ENCODE data around the gene EPHB3.

EPHB3 gene

GRCh38 chr3:184559336-184559735, 2.2 kb upstream of the EPHB3 start:
- Histone ChIP-seq H3K4me3 (ENCODE audit: low read depth in 1 of 2, low read length in 2 of 2) (no peak overlapping the region), H3K36me3 (ENCODE audit: insufficient read depth, low read length) (no peaks in the 10 kb centered on the region), H3K27ac (ENCODE audit: low read depth, low read length) (no peak overlapping the region), H3K4me1 (ENCODE audit: insufficient read depth, low read length) (peaks cover 14% of the 10 kb centered on the region), H3K9me3 (ENCODE audit: low read length) (no peaks in the 10 kb centered on the region), H3K27me3 (ENCODE audit: control insufficient read depth in 1 of 2, insufficient read depth in 2 of 2, low read length in 2 of 2) (no peaks in the 10 kb centered on the region), H3K9ac (ENCODE audit: low read length) (no peak overlapping the region)

GRCh38 chr3:184560531-184560930, 1.1 kb upstream of the EPHB3 start:
- Histone ChIP-seq H3K36me3 (ENCODE audit: insufficient read depth, low read length) (no peaks in the 10 kb centered on the region), H3K27me3 (ENCODE audit: control insufficient read depth in 1 of 2, insufficient read depth in 2 of 2, low read length in 2 of 2) (no peaks in the 10 kb centered on the region), H3K27ac (ENCODE audit: low read depth, low read length) (no peak overlapping the region), H3K4me3 (ENCODE audit: low read depth in 1 of 2, low read length in 2 of 2) (peak overlapping the region in 1 of 2 donors; percentile 63), H3K9ac (ENCODE audit: low read length) (peak overlapping the region; percentile 58), H3K9me3 (ENCODE audit: low read length) (no peaks in the 10 kb centered on the region), H3K4me1 (ENCODE audit: insufficient read depth, low read length) (peaks cover 17% of the 10 kb centered on the region)

GRCh38 chr3:184561913-184562877, 610 bp downstream of the EPHB3 start:
- no peaks in the 10 kb centered on the region for H3K27me3 ChIP-seq (ENCODE audit: control insufficient read depth in 1 of 2, insufficient read depth in 2 of 2, low read length in 2 of 2)
- peak overlapping the region; percentile 36 to 38 for H3K4me3 ChIP-seq (ENCODE audit: low read depth in 1 of 2, low read length in 2 of 2)
- H3K9me3 ChIP-seq (ENCODE audit: low read length): no peaks in the 10 kb centered on the region
- H3K36me3 ChIP-seq (ENCODE audit: insufficient read depth, low read length): no peaks in the 10 kb centered on the region
- peaks cover 31% of the 10 kb centered on the region for H3K4me1 ChIP-seq (ENCODE audit: insufficient read depth, low read length)
- no peak overlapping the region for H3K9ac ChIP-seq (ENCODE audit: low read length)
- H3K27ac ChIP-seq (ENCODE audit: low read depth, low read length): peak overlapping the region; percentile 72

GRCh38 chr3:184562878-184563560, 1.4 kb downstream of the EPHB3 start:
- peaks cover 39% of the 10 kb centered on the region for H3K4me1 ChIP-seq (ENCODE audit: insufficient read depth, low read length)
- H3K9me3 ChIP-seq (ENCODE audit: low read length): no peaks in the 10 kb centered on the region
- peak overlapping the region; percentile 15 to 36 for H3K4me3 ChIP-seq (ENCODE audit: low read depth in 1 of 2, low read length in 2 of 2)
- no peaks in the 10 kb centered on the region for H3K36me3 ChIP-seq (ENCODE audit: insufficient read depth, low read length)
- H3K27me3 ChIP-seq (ENCODE audit: control insufficient read depth in 1 of 2, insufficient read depth in 2 of 2, low read length in 2 of 2): no peaks in the 10 kb centered on the region
- H3K9ac ChIP-seq (ENCODE audit: low read length): peak overlapping the region; percentile 9
- peak overlapping the region; percentile 52 for H3K27ac ChIP-seq (ENCODE audit: low read depth, low read length)

- H3K27ac ChIP-seq (ENCODE audit: low read depth, low read length): peak overlapping the region; percentile 52
- H3K9ac ChIP-seq (ENCODE audit: low read length): peak overlapping the region; percentile 9
- no peaks in the 10 kb centered on the region for H3K9me3 ChIP-seq (ENCODE audit: low read length)
- peaks cover 44% of the 10 kb centered on the region for H3K4me1 ChIP-seq (ENCODE audit: insufficient read depth, low read length)
- H3K4me3 ChIP-seq (ENCODE audit: low read depth in 1 of 2, low read length in 2 of 2): peak overlapping the region in 1 of 2 donors; percentile 15
- H3K36me3 ChIP-seq (ENCODE audit: insufficient read depth, low read length): no peaks in the 10 kb centered on the region
- no peaks in the 10 kb centered on the region for H3K27me3 ChIP-seq (ENCODE audit: control insufficient read depth in 1 of 2, insufficient read depth in 2 of 2, low read length in 2 of 2)
Measured at GRCh38 chr3:184563561-184563925, 2.0 kb downstream of the EPHB3 start.

- peak overlapping the region; percentile 45 for H3K27ac ChIP-seq (ENCODE audit: low read depth, low read length)
- H3K9ac ChIP-seq (ENCODE audit: low read length): peak overlapping the region; percentile 9
- peak overlapping the region in 1 of 2 donors; percentile 15 for H3K4me3 ChIP-seq (ENCODE audit: low read depth in 1 of 2, low read length in 2 of 2)
- no peaks in the 10 kb centered on the region for H3K36me3 ChIP-seq (ENCODE audit: insufficient read depth, low read length)
- H3K27me3 ChIP-seq (ENCODE audit: control insufficient read depth in 1 of 2, insufficient read depth in 2 of 2, low read length in 2 of 2): no peaks in the 10 kb centered on the region
- peaks cover 45% of the 10 kb centered on the region for H3K4me1 ChIP-seq (ENCODE audit: insufficient read depth, low read length)
- H3K9me3 ChIP-seq (ENCODE audit: low read length): no peaks in the 10 kb centered on the region
Measured at GRCh38 chr3:184563941-184564684, 2.5 kb downstream of the EPHB3 start.

- peak overlapping the region; percentile 3 for H3K27ac ChIP-seq (ENCODE audit: low read depth, low read length)
- no peaks in the 10 kb centered on the region for H3K36me3 ChIP-seq (ENCODE audit: insufficient read depth, low read length)
- H3K27me3 ChIP-seq (ENCODE audit: control insufficient read depth in 1 of 2, insufficient read depth in 2 of 2, low read length in 2 of 2): no peaks in the 10 kb centered on the region
- H3K9ac ChIP-seq (ENCODE audit: low read length): no peak overlapping the region
- no peak overlapping the region for H3K4me3 ChIP-seq (ENCODE audit: low read depth in 1 of 2, low read length in 2 of 2)
- H3K4me1 ChIP-seq (ENCODE audit: insufficient read depth, low read length): peaks cover 49% of the 10 kb centered on the region
- H3K9me3 ChIP-seq (ENCODE audit: low read length): no peaks in the 10 kb centered on the region
Measured at GRCh38 chr3:184564685-184565385, 3.2 kb downstream of the EPHB3 start.

- Histone ChIP-seq H3K36me3 (ENCODE audit: insufficient read depth, low read length) (no peaks in the 10 kb centered on the region), H3K9ac (ENCODE audit: low read length) (no peak overlapping the region), H3K27ac (ENCODE audit: low read depth, low read length) (peak overlapping the region; percentile 53), H3K4me3 (ENCODE audit: low read depth in 1 of 2, low read length in 2 of 2) (no peak overlapping the region), H3K9me3 (ENCODE audit: low read length) (no peaks in the 10 kb centered on the region), H3K27me3 (ENCODE audit: control insufficient read depth in 1 of 2, insufficient read depth in 2 of 2, low read length in 2 of 2) (no peaks in the 10 kb centered on the region), H3K4me1 (ENCODE audit: insufficient read depth, low read length) (peaks cover 48% of the 10 kb centered on the region)
Measured at GRCh38 chr3:184565421-184566211, 4.0 kb downstream of the EPHB3 start.

GRCh38 chr3:184566441-184567414, 5.1 kb downstream of the EPHB3 start:
- Histone ChIP-seq H3K4me1 (ENCODE audit: insufficient read depth, low read length) (peaks cover 42% of the 10 kb centered on the region), H3K9me3 (ENCODE audit: low read length) (no peaks in the 10 kb centered on the region), H3K27me3 (ENCODE audit: control insufficient read depth in 1 of 2, insufficient read depth in 2 of 2, low read length in 2 of 2) (no peaks in the 10 kb centered on the region), H3K4me3 (ENCODE audit: low read depth in 1 of 2, low read length in 2 of 2) (no peak overlapping the region), H3K9ac (ENCODE audit: low read length) (no peak overlapping the region), H3K36me3 (ENCODE audit: insufficient read depth, low read length) (no peaks in the 10 kb centered on the region), H3K27ac (ENCODE audit: low read depth, low read length) (no peak overlapping the region)
